H9 (cell line): ENCODE measurements around the gene EFS. TPM values are rescaled to one million over a fixed set of nuclear protein-coding genes. Genes with fewer than 3 reads are reported as not detected.

Experiments
- DNase-seq: peaks from one replicate; pipeline ENCODE4 v3.0.0-alpha.2; 2017
- H2AFZ ChIP-seq: one replicate; pipeline ENCODE4 v1.6.1; 2013; ENCODE audit warnings: mild to moderate bottlenecking, low read length, control low read depth, moderate library complexity
- H2AK5ac ChIP-seq: 2 replicates; pipeline ENCODE4 v1.6.1; 2013; ENCODE audit warnings: low read length, control low read depth, mixed read lengths; ENCODE audit not compliant: insufficient read length
- H2BK120ac ChIP-seq: one replicate; pipeline ENCODE4 v1.6.1; 2013; ENCODE audit warnings: low read depth, mild to moderate bottlenecking, low read length, control low read depth, inconsistent platforms; ENCODE audit not compliant: poor library complexity, severe bottlenecking
- H2BK12ac ChIP-seq: 2 replicates; pipeline ENCODE4 v1.6.1; 2013; ENCODE audit warnings: low read length, control low read depth, mixed read lengths, low read depth; ENCODE audit not compliant: insufficient read length
- H2BK15ac ChIP-seq: 2 replicates; pipeline ENCODE4 v1.6.1; 2013; ENCODE audit warnings: low read depth, low read length, control low read depth
- H2BK20ac ChIP-seq: one replicate; pipeline ENCODE4 v1.6.1; 2013; ENCODE audit warnings: low read depth, mild to moderate bottlenecking, low read length, control low read depth, inconsistent platforms; ENCODE audit not compliant: poor library complexity, severe bottlenecking
- H2BK5ac ChIP-seq: 2 replicates; pipeline ENCODE4 v1.6.1; 2013; ENCODE audit warnings: low read length, control low read depth, mixed read lengths; ENCODE audit not compliant: insufficient read length
- H3K14ac ChIP-seq: 2 replicates; pipeline ENCODE4 v1.6.1; 2013; ENCODE audit warnings: low read length, control low read depth; ENCODE audit not compliant: insufficient read depth
- H3K18ac ChIP-seq: 2 replicates; pipeline ENCODE4 v1.6.1; 2013; ENCODE audit warnings: low read depth, mild to moderate bottlenecking, mixed read lengths, low read length, control low read depth; ENCODE audit not compliant: insufficient read length
- H3K23ac ChIP-seq: 2 replicates; pipeline ENCODE4 v1.6.1; 2013; ENCODE audit warnings: low read length, control low read depth, mixed read lengths, low read depth; ENCODE audit not compliant: insufficient read length
- H3K23me2 ChIP-seq: 2 replicates; pipeline ENCODE4 v1.6.1; 2013; ENCODE audit warnings: low read depth, mild to moderate bottlenecking, mixed read lengths, low read length, control low read depth; ENCODE audit not compliant: insufficient read length, poor library complexity, severe bottlenecking
- H3K27ac ChIP-seq: 2 replicates; pipeline ENCODE4 v1.5.1; 2013; ENCODE audit warnings: low read length, control low read depth, mixed read lengths, low read depth; ENCODE audit not compliant: insufficient read length
- H3K27me3 ChIP-seq: 2 replicates; pipeline ENCODE4 v1.6.1; 2013; ENCODE audit warnings: low read length, control low read depth, inconsistent platforms; ENCODE audit not compliant: insufficient read depth
- H3K4ac ChIP-seq: 2 replicates; pipeline ENCODE4 v1.6.1; 2013; ENCODE audit warnings: low read depth, mild to moderate bottlenecking, control low read depth, inconsistent platforms, low read length, moderate library complexity
- H3K4me1 ChIP-seq: 2 replicates; pipeline ENCODE4 v1.6.1; 2013; ENCODE audit warnings: low read length, control low read depth, inconsistent platforms; ENCODE audit not compliant: insufficient read depth
- H3K4me2 ChIP-seq: 2 replicates; pipeline ENCODE4 v1.6.1; 2013; ENCODE audit warnings: low read length, control low read depth, mixed read lengths; ENCODE audit not compliant: insufficient read length, insufficient read depth
- H3K56ac ChIP-seq: 2 replicates; pipeline ENCODE4 v1.6.1; 2013; ENCODE audit warnings: low read depth, mild to moderate bottlenecking, mixed read lengths, low read length, control low read depth; ENCODE audit not compliant: insufficient read length
- H3K79me1 ChIP-seq: 2 replicates; pipeline ENCODE4 v1.6.1; 2013; ENCODE audit warnings: low read depth, mild to moderate bottlenecking, moderate library complexity, low read length, control low read depth, inconsistent platforms; ENCODE audit not compliant: insufficient read depth, poor library complexity, severe bottlenecking
- H3K79me2 ChIP-seq: 2 replicates; pipeline ENCODE4 v1.6.1; 2013; ENCODE audit warnings: low read length, control low read depth, inconsistent platforms; ENCODE audit not compliant: insufficient read depth
- H3K9ac ChIP-seq: 2 replicates; pipeline ENCODE4 v1.6.1; 2013; ENCODE audit warnings: low read length, control low read depth, mixed read lengths; ENCODE audit not compliant: insufficient read length; ENCODE audit errors: extremely low read depth
- H3K9me3 ChIP-seq: one replicate; pipeline ENCODE4 v1.6.1; 2013; ENCODE audit warnings: low read depth, low read length, inconsistent platforms; ENCODE audit not compliant: control insufficient read depth
- H3T11ph ChIP-seq: one replicate; pipeline ENCODE4 v1.6.1; 2013; ENCODE audit warnings: mild to moderate bottlenecking, low read length, control low read depth, inconsistent platforms
- H4K20me1 ChIP-seq: one replicate; pipeline ENCODE4 v1.6.1; 2013; ENCODE audit not compliant: control insufficient read depth, insufficient read length, insufficient read depth
- H4K5ac ChIP-seq: 2 replicates; pipeline ENCODE4 v1.6.1; 2013; ENCODE audit warnings: low read depth, mild to moderate bottlenecking, mixed read lengths, low read length, control low read depth; ENCODE audit not compliant: insufficient read length
- H4K8ac ChIP-seq: replicated peaks from 2 replicates; pipeline ENCODE4 v1.6.1; 2013; ENCODE audit warnings: low read length, control low read depth, mixed read lengths, low read depth; ENCODE audit not compliant: insufficient read length
- H4K91ac ChIP-seq: 2 replicates; pipeline ENCODE4 v1.6.1; 2013; ENCODE audit warnings: low read depth, mild to moderate bottlenecking, moderate library complexity, mixed read lengths, low read length, control low read depth; ENCODE audit not compliant: insufficient read length
- H3K27ac Mint-ChIP-seq, 3 experiments: 2 replicates in 2 of 3; 3 replicates in 1 of 3; pipeline ENCODE4 v1.8.0; 2020 to 2021; ENCODE audit warnings: mixed read lengths in 3 of 3, mild to moderate bottlenecking in 1 of 3, moderate library complexity in 1 of 3
- H3K27me3 Mint-ChIP-seq: 2 replicates; pipeline ENCODE4 v1.8.0; 2021; ENCODE audit warnings: low read depth, mild to moderate bottlenecking, moderate library complexity, mixed read lengths
- H3K36me3 Mint-ChIP-seq, 3 experiments: 2 replicates in 2 of 3; 3 replicates in 1 of 3; pipeline ENCODE4 v1.8.0; 2020 to 2021; ENCODE audit warnings: low read depth in 3 of 3, mixed read lengths in 3 of 3; ENCODE audit not compliant: insufficient read depth in 1 of 3
- H3K4me1 Mint-ChIP-seq, 2 experiments: 2 replicates each; pipeline ENCODE4 v1.8.0; 2020; ENCODE audit warnings: mixed read lengths in 2 of 2
- H3K4me3 Mint-ChIP-seq, 2 experiments: 2 replicates in 1 of 2; 3 replicates in 1 of 2; pipeline ENCODE4 v1.8.0; 2020 to 2021; ENCODE audit warnings: mild to moderate bottlenecking in 2 of 2, mixed read lengths in 2 of 2, moderate library complexity in 1 of 2
- H3K9me3 Mint-ChIP-seq, 2 experiments: 2 replicates in 1 of 2; 3 replicates in 1 of 2; pipeline ENCODE4 v1.8.0; 2020; ENCODE audit warnings: mild to moderate bottlenecking in 2 of 2, mixed read lengths in 2 of 2, moderate library complexity in 1 of 2
- WGBS: extraction: QIAGEN DNeasy Blood & Tissue Kit; methylation state at CpG from one replicate; pipeline ENCODE4 v1.1.7; 2013; ENCODE audit warnings: missing lambda C conversion rate, low lambda C conversion rate, mixed read lengths; ENCODE audit not compliant: insufficient read length; ENCODE audit errors: extremely low coverage; 5-methylcytosine and 5-hydroxymethylcytosine counted together
- microRNA-seq: library from miRNA; unstranded; fragments of <30 nt; microRNA quantifications from one replicate; pipeline ENCODE4, GENCODE V29; 2020; ENCODE audit warnings: borderline microRNAs expressed
- total RNA-seq: library from RNA; stranded (reverse); gene quantifications from 2 replicates; pipeline ENCODE4 v1.2.1, GENCODE V29; 2021
- TF ChIP-seq, protein P1 (sequence below): fragments of 200-600 bp; sonication (generic); conservative IDR thresholded peaks from 3 replicates; pipeline ENCODE4 v1.8.0; 2021; ENCODE audit warnings: antibody characterized with exemption, mild to moderate bottlenecking

Gene EFS
- total RNA-seq, 1 experiment from 2014 or later = 32.1 TPM

DNA sequence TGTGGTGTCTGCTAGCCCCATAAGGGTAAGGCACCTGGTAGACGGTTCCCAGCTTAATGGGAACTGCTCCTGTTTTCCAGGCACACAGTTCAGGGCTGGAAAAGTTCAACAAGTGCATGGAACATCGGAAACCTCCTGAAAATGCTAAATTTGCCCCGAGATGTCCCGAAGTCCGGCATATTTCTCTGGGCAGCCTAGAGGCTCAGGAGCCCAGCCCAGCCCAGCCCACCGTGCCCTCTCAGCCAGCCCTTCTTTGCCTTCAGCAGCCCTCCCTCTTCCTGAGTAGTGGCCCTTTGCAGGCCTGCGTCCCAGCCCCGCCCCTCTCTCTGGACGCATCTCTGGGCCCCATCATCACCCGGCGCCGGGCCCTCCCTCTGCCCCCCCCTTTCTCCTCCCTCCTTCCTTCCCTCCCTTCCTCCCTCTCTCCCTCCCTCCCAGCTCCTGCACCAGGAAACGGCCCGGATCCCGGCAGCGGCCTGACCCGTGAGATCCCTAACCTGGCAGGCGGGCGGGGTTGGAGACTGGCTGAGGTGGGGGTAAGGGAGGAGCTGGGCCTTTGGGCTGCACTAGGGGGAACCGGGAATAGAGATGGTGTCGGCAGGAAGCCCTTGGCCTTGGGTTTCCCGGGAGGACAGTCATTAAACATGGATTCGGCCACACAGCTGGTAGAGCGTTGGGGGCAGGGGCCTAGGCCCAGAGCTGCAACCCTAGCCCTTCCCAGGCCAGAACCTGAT is 58.4 kb downstream of the EFS start, which contains the start of gene BCL2L2:
TSS of gene BCL2L2 (plus strand) at position 422 of the 734 bp plus-strand sequence. CDS start 935 bp downstream, outside the sequence.
- Histone ChIP-seq H3K79me1 (peaks cover 6% of the 10 kb centered on the region), H3K4me2 (peak within 1 kb of the TSS; percentile 90), H2BK5ac (no peak within 1 kb of the TSS), H3K9me3 (no peaks in the 10 kb centered on the region), H3K27me3 (no peaks in the 10 kb centered on the region; the same call in 1 of the 2 replicates), H4K8ac (no peak within 1 kb of the TSS), H3K4me1 (no peaks in the 10 kb centered on the region), H3K18ac (peak within 1 kb of the TSS; percentile 52), H4K20me1 (no peaks in the 10 kb centered on the region), H3K9ac (peak within 1 kb of the TSS; percentile 80), H3T11ph (no peak within 1 kb of the TSS), H4K91ac (no peak within 1 kb of the TSS), H3K27ac (no peak within 1 kb of the TSS), H2BK12ac (no peak within 1 kb of the TSS), H2AK5ac (no peak within 1 kb of the TSS), H3K23ac (no peak within 1 kb of the TSS), H3K14ac (peak within 1 kb of the TSS; percentile 81; the same call in 1 of the 2 replicates), H3K56ac (no peak within 1 kb of the TSS), H2BK120ac (no peak within 1 kb of the TSS), H3K79me2 (no peaks in the 10 kb centered on the region), H2BK15ac (no peak within 1 kb of the TSS), H3K23me2 (peaks cover 19% of the 10 kb centered on the region), H4K5ac (no peak within 1 kb of the TSS), H3K4ac (no peak within 1 kb of the TSS), H2AFZ (peak within 1 kb of the TSS; percentile 2), H2BK20ac (no peak within 1 kb of the TSS)
- Mint-ChIP-seq H3K4me3 (peak within 1 kb of the TSS; percentile 90 to 91), H3K9me3 (no peaks in the 10 kb centered on the region), H3K4me1 (peaks cover 20 to 28% of the 10 kb centered on the region in 2 experiments), H3K36me3 (peaks cover 23 to 26% (median 25%) of the 10 kb centered on the region in 3 experiments), H3K27me3 (peaks cover 17% of the 10 kb centered on the region), H3K27ac (peak within 1 kb of the TSS; percentile 94 to 98 (median 95))
- no CpG with 5 or more reads among the region's 24 CpGs for WGBS
- DNase-seq = peak; percentile 96
- TF ChIP-seq, protein P1, sequence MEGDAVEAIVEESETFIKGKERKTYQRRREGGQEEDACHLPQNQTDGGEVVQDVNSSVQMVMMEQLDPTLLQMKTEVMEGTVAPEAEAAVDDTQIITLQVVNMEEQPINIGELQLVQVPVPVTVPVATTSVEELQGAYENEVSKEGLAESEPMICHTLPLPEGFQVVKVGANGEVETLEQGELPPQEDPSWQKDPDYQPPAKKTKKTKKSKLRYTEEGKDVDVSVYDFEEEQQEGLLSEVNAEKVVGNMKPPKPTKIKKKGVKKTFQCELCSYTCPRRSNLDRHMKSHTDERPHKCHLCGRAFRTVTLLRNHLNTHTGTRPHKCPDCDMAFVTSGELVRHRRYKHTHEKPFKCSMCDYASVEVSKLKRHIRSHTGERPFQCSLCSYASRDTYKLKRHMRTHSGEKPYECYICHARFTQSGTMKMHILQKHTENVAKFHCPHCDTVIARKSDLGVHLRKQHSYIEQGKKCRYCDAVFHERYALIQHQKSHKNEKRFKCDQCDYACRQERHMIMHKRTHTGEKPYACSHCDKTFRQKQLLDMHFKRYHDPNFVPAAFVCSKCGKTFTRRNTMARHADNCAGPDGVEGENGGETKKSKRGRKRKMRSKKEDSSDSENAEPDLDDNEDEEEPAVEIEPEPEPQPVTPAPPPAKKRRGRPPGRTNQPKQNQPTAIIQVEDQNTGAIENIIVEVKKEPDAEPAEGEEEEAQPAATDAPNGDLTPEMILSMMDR = no peak

Small RNA genes within 50 kb of the gene (microRNA-seq; reads per million reads assigned to microRNA genes)
- gene MIR208A = 0.81 reads per million

Other genes with a start within 250 kb of the EFS start
- not detected in 2 replicates for gene CEBPE, start 245.9 kb downstream of the EFS start, total RNA-seq
- 77.9 and 84.5 TPM in 2 replicates for gene SLC7A8, start 181.5 kb downstream of the EFS start, total RNA-seq
- 0.15 and 0.39 TPM in 2 replicates for gene RNF212B, start 127.2 kb downstream of the EFS start, total RNA-seq
- gene HOMEZ, start 79.0 kb downstream of the EFS start, total RNA-seq = 6.2 and 6.5 TPM in 2 replicates
- 2.6 and 3.9 TPM in 2 replicates for gene PPP1R3E, start 62.3 kb downstream of the EFS start, total RNA-seq
- gene BCL2L2, start 58.3 kb downstream of the EFS start, total RNA-seq = 8.4 and 8.8 TPM in 2 replicates
- gene PABPN1, start 43.7 kb downstream of the EFS start, total RNA-seq = 331 and 333 TPM in 2 replicates
- gene SLC22A17, start 12.3 kb downstream of the EFS start, total RNA-seq = 33.0 and 34.0 TPM in 2 replicates
- not detected in 2 replicates for gene IL25, start 7.6 kb upstream of the EFS start, total RNA-seq
- not detected in 2 replicates for gene CMTM5, start 11.9 kb upstream of the EFS start, total RNA-seq
- gene MYH6, start 43.1 kb upstream of the EFS start, total RNA-seq = 0.07 and 0.13 TPM in 2 replicates
- gene MYH7, start 70.5 kb upstream of the EFS start, total RNA-seq = not detected in 2 replicates
- 51.7 and 53.1 TPM in 2 replicates for gene NGDN, start 104.5 kb upstream of the EFS start, total RNA-seq
- gene ZFHX2, start 186.6 kb upstream of the EFS start, total RNA-seq = 19.2 and 19.4 TPM in 2 replicates
- gene THTPA, start 191.1 kb upstream of the EFS start, total RNA-seq = 13.4 and 15.6 TPM in 2 replicates
- 107 and 121 TPM in 2 replicates for gene AP1G2, start 202.6 kb upstream of the EFS start, total RNA-seq
- 6.7 and 6.8 TPM in 2 replicates for gene JPH4, start 213.6 kb upstream of the EFS start, total RNA-seq